ENCODE measurements around the gene COL27A1. TPM values are rescaled to one million over a fixed set of nuclear protein-coding genes. Genes with fewer than 3 reads are reported as not detected.

COL27A1 gene
- total RNA-seq, 1 donor from 2014 or later = 9.3 TPM

DNA sequence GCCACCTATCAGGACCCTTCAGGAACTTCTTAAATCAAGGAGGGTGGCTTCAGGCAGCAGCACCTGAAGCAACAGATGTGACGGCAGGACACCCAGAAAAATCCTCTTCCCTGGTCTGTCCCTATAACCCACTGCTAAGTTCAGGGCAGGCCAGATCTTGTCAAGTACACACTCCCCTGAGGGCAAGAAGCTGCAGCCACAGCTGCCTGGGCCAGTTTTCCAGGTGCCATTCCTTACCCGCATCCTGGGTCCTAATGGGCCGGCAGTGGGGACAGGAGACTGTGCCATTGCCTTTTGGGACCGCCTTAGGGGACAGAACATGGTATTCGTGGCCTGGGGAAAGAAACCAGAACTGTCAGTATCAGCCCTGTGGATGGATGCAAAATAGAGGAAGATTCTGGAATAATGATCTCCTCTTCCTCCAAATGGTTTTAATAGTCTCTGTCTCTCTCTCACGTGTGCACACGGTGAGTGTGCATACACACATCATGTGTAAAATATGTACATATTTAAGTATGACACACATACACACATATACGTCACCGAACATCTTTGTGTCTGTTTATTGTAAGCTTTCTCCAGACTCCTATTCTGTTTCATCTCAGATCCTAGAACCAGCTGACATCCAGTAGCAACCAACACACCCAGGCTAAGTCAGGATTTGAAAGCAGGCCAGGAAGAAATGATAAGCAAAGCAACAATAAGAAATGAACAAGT is 188.3 kb downstream of the COL27A1 start:
- H3K27ac ChIP-seq = no peak overlapping the region
- intact Hi-C loops (cut with DNase I) = loop anchor here (10.0 kb wide), 1 partner anchor 241 kb away; the partner anchor contains the start of gene ATP6V1G1
- H3K9me3 ChIP-seq = no peaks in the 10 kb centered on the region
- peaks cover 3% of the 10 kb centered on the region in 2 donors for H3K4me1 ChIP-seq
- no peak for DNase-seq (ENCODE audit: low spot score in 2 of 2)
- H3K4me3 ChIP-seq = no peak overlapping the region
- TF ChIP-seq, protein P1, sequence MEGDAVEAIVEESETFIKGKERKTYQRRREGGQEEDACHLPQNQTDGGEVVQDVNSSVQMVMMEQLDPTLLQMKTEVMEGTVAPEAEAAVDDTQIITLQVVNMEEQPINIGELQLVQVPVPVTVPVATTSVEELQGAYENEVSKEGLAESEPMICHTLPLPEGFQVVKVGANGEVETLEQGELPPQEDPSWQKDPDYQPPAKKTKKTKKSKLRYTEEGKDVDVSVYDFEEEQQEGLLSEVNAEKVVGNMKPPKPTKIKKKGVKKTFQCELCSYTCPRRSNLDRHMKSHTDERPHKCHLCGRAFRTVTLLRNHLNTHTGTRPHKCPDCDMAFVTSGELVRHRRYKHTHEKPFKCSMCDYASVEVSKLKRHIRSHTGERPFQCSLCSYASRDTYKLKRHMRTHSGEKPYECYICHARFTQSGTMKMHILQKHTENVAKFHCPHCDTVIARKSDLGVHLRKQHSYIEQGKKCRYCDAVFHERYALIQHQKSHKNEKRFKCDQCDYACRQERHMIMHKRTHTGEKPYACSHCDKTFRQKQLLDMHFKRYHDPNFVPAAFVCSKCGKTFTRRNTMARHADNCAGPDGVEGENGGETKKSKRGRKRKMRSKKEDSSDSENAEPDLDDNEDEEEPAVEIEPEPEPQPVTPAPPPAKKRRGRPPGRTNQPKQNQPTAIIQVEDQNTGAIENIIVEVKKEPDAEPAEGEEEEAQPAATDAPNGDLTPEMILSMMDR (IDR thresholded peaks at IDR 0.05) = no peak
- peaks cover 83 to 100% of the 10 kb centered on the region in 2 donors for H3K36me3 ChIP-seq
- H3K27me3 ChIP-seq = no peaks in the 10 kb centered on the region

DNA sequence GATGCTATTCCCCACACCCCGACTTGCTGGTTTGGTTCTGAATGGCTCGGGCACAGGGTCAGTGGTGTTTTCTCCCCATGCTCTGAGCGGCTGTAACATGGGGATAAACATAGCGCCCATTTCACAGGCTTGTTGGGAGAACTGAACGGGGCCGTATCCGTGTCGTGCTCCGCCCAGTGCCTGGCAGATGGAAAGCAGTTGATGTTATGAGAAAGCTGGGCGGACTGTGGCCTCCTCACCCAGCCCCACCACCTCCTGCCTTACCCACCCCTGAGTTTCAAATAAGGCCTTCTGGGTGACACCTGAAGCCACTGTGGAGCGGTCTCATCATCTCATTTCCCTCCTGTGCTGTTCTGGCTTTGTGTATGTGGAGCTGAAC is 188.8 kb downstream of the COL27A1 start:
- TF ChIP-seq, protein P1 (IDR thresholded peaks at IDR 0.05) = no peak
- Histone ChIP-seq H3K36me3 (peaks cover 81 to 97% of the 10 kb centered on the region in 2 donors), H3K4me3 (no peak overlapping the region), H3K27me3 (no peaks in the 10 kb centered on the region), H3K27ac (no peak overlapping the region), H3K4me1 (peaks cover 3 to 7% of the 10 kb centered on the region in 2 donors), H3K9me3 (no peaks in the 10 kb centered on the region)
- intact Hi-C loops (cut with DNase I) = loop anchor here (10.0 kb wide), 1 partner anchor 241 kb away; the partner anchor contains the start of gene ATP6V1G1
- DNase-seq (ENCODE audit: low spot score in 2 of 2) = no peak

DNA sequence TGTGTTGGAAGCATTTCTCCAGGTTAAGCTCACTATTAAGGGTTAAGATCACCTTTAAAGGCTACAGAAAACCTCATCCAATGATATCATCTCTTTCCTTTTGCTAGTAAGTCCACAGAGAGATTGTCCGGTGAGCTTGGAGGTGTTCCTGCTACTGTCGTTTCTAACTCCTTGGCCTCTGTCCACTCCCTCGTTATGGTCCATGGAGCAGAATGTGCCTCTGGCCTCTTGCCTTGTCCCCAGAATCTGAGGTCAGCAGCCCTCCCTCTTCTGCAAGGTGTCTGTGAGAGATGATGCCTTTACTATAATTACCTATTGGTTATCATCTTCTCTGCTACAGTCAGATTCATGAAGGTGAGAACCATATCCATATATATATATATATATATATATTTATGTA is 189.4 kb downstream of the COL27A1 start:
- TF ChIP-seq, protein P1 (IDR thresholded peaks at IDR 0.05) = no peak
- no peaks in the 10 kb centered on the region for H3K9me3 ChIP-seq
- peaks cover 78 to 94% of the 10 kb centered on the region in 2 donors for H3K36me3 ChIP-seq
- no peaks in the 10 kb centered on the region for H3K27me3 ChIP-seq
- intact Hi-C loops (cut with DNase I) = loop anchor here (10.0 kb wide), 1 partner anchor 240 kb away; the partner anchor contains the start of gene ATP6V1G1
- H3K27ac ChIP-seq = no peak overlapping the region
- H3K4me3 ChIP-seq = no peak overlapping the region
- H3K4me1 ChIP-seq = peaks cover 0 to 13% of the 10 kb centered on the region in 2 donors
- no peak for DNase-seq (ENCODE audit: low spot score in 2 of 2)

DNA sequence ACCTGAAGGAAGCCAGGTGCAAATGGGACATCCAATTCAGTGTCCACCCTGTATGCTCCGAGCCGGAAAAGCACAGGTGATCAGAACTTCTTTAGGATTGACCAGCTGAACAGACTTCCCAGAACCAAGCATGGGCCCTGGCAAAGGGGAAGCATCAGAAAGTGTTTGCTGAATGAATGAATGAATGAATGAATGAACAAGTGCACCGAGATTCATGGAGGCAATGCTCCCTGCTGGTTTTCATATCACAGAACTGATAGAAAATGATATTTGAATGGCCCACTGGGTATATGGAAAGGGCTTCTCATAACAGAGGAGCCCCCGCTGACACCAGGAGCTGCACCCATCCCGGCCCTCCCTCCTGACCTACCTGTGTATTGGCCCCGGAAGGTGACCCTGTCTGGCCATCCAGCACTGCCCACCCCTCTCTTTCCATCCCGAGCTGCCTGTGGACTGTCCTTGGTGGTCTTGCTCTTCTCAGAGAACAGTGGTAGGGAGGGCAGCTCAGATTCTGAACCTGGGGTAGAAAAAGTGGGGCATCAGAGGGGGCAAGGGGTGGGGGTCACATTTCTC is 190.2 kb downstream of the COL27A1 start:
- Histone ChIP-seq H3K27me3 (no peaks in the 10 kb centered on the region), H3K36me3 (peaks cover 80 to 94% of the 10 kb centered on the region in 2 donors), H3K27ac (no peak overlapping the region), H3K4me3 (no peak overlapping the region), H3K9me3 (no peaks in the 10 kb centered on the region), H3K4me1 (peaks cover 0 to 17% of the 10 kb centered on the region in 2 donors)
- intact Hi-C loops (cut with DNase I) = loop anchor here (10.0 kb wide), 1 partner anchor 239 kb away; the partner anchor contains the start of gene ATP6V1G1
- TF ChIP-seq, protein P1 (IDR thresholded peaks at IDR 0.05) = no peak
- DNase-seq (ENCODE audit: low spot score in 2 of 2) = no peak

DNA sequence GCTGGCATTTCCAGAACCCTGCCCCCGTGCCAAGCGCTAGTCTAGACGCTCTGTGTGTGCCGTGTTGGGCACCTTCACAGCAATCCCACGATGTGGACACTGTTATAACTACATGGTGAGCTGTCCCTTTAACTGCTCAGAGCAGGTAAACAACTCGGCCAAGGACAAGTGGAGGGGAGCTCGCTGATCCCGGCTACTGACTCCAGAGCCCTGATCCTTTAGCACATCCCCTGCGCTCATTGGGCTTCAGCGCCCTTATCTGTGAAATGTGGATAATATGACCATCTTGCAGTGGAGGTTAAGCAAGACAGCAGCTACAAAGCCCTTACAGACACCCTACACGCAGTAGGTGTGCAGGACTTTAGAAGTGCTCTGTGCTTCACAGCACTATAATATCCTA is 190.8 kb downstream of the COL27A1 start:
- Histone ChIP-seq H3K4me1 (peaks cover 0 to 21% of the 10 kb centered on the region in 2 donors), H3K4me3 (no peak overlapping the region), H3K9me3 (no peaks in the 10 kb centered on the region), H3K36me3 (peaks cover 80 to 94% of the 10 kb centered on the region in 2 donors), H3K27me3 (no peaks in the 10 kb centered on the region), H3K27ac (no peak overlapping the region)
- intact Hi-C loops (cut with DNase I) = loop anchor here (10.0 kb wide), 1 partner anchor 239 kb away; the partner anchor contains the start of gene ATP6V1G1
- no peak for DNase-seq (ENCODE audit: low spot score in 2 of 2)
- TF ChIP-seq, protein P1 (IDR thresholded peaks at IDR 0.05) = no peak
